ENCODE measurements around the gene AKIRIN2. TPM values are rescaled to one million over a fixed set of nuclear protein-coding genes. Genes with fewer than 3 reads are reported as not detected.

The AKIRIN2 gene
- total and polyA plus RNA-seq, 2 of the 13 experiments (the other 11 are each of a cell fraction or from before 2014, with no cell fraction given) = 15.6 to 23.4 TPM

GRCh38 chr6:87731080-87731479 is 29.0 kb upstream of the AKIRIN2 start:
- in situ Hi-C loops (cut with HindIII; ENCODE audit: extremely low pct_ligation_motif_present, low pct_unique_long_range_greater_than_20kb) = no loop called here
- Histone ChIP-seq H3K4me3 (replicated peaks in 1 of 3; ENCODE audit: insufficient read depth in 1 of 3, low read depth in 2 of 3, low read length in 3 of 3) (no peak overlapping the region), H3K9me3 (ENCODE audit: low read length) (no peaks in the 10 kb centered on the region), H3K27ac (ENCODE audit: extremely low read length, insufficient read depth, low read length) (no peak overlapping the region), H2AFZ (ENCODE audit: low read length) (no peak overlapping the region), H4K20me1 (ENCODE audit: insufficient read depth, low read length) (no peaks in the 10 kb centered on the region), H3K36me3 (replicated peaks in 1 of 2; ENCODE audit: control insufficient read depth in 1 of 2, insufficient read depth in 2 of 2, low read length in 2 of 2) (no peaks in the 10 kb centered on the region), H3K4me1 (ENCODE audit: insufficient read depth, low read length) (peaks cover 48% of the 10 kb centered on the region), H3K27me3 (ENCODE audit: control insufficient read depth in 1 of 2, insufficient read depth in 2 of 2, low read length in 2 of 2) (no peaks in the 10 kb centered on the region), H3K9ac (ENCODE audit: insufficient read depth, low read depth, low read length) (no peak overlapping the region), H3K4me2 (ENCODE audit: low read depth, low read length) (peak overlapping the region; percentile 25; the same call in 1 of the 2 replicates), H3K79me2 (ENCODE audit: insufficient read depth, low read length) (no peaks in the 10 kb centered on the region)
- intact Hi-C loops (cut with micrococcal nuclease; ENCODE audit: unreplicated experiment) = loop anchor here (5.0 kb wide), 1 partner anchor 41 kb away; no protein-coding TSS in a partner anchor
- ATAC-seq = peak; percentile 21; the same call in 1 of the 3 replicates
- POLR2A ChIA-PET = interaction anchor here (0.7 to 2.0 kb wide), 2 partner anchors 29 to 228 kb away, joined by 3 to 5 read pairs; partner anchors contain the start of gene AKIRIN2
- FAIRE-seq = no peak
- BruUV-seq (replicated peaks) = no TSS peak
- DNase-seq (ENCODE audit: low spot score) = no peak
- CTCF ChIA-PET (ENCODE audit: low intra/inter-chr PET ratio, low total read pairs) = no interaction called here
- peak; percentile 58 for TF ChIP-seq HNF4A (CRISPR knock-in tag; IDR thresholded peaks at IDR 0.05)
- no peak for TF ChIP-seq ZNF512 (CRISPR knock-in tag; IDR thresholded peaks at IDR 0.05)
- TF ChIP-seq SAFB2 (CRISPR knock-in tag; IDR thresholded peaks at IDR 0.05; ENCODE audit: borderline replicate concordance, low read depth) = no peak
- TF ChIP-seq CEBPG (CRISPR knock-in tag; IDR thresholded peaks at IDR 0.05) = peak; percentile 20; the same call in 1 of the 2 replicates
- TF ChIP-seq SP2 (CRISPR knock-in tag; IDR thresholded peaks at IDR 0.05) = no peak
- TF ChIP-seq ZNF446 (CRISPR knock-in tag; IDR thresholded peaks at IDR 0.05) = no peak
- peak; percentile 86 for TF ChIP-seq ZNF770 (CRISPR knock-in tag; IDR thresholded peaks at IDR 0.05)
- no peak for TF ChIP-seq NFKB2 (CRISPR knock-in tag; IDR thresholded peaks at IDR 0.05; ENCODE audit: borderline replicate concordance)
- TF ChIP-seq ZNF121 (CRISPR knock-in tag; IDR thresholded peaks at IDR 0.05) = peak; percentile 68; the same call in 1 of the 2 replicates
- no peak for TF ChIP-seq ZNF124 (CRISPR knock-in tag; IDR thresholded peaks at IDR 0.05)
- TF ChIP-seq THAP11 (CRISPR knock-in tag; IDR thresholded peaks at IDR 0.05) = no peak
